H9 (cell line): Measurements from ENCODE around the gene LPXN. TPM values are rescaled to one million over a fixed set of nuclear protein-coding genes. Genes with fewer than 3 reads are reported as not detected.

Experiments used
- DNase-seq: peaks from one replicate; pipeline ENCODE4 v3.0.0-alpha.2; 2017
- H2AFZ ChIP-seq: one replicate; pipeline ENCODE4 v1.6.1; 2013; ENCODE audit warnings: mild to moderate bottlenecking, low read length, control low read depth, moderate library complexity
- H2AK5ac ChIP-seq: 2 replicates; pipeline ENCODE4 v1.6.1; 2013; ENCODE audit warnings: low read length, control low read depth, mixed read lengths; ENCODE audit not compliant: insufficient read length
- H2BK120ac ChIP-seq: one replicate; pipeline ENCODE4 v1.6.1; 2013; ENCODE audit warnings: low read depth, mild to moderate bottlenecking, low read length, control low read depth, inconsistent platforms; ENCODE audit not compliant: poor library complexity, severe bottlenecking
- H2BK12ac ChIP-seq: 2 replicates; pipeline ENCODE4 v1.6.1; 2013; ENCODE audit warnings: low read length, control low read depth, mixed read lengths, low read depth; ENCODE audit not compliant: insufficient read length
- H2BK15ac ChIP-seq: 2 replicates; pipeline ENCODE4 v1.6.1; 2013; ENCODE audit warnings: low read depth, low read length, control low read depth
- H2BK20ac ChIP-seq: one replicate; pipeline ENCODE4 v1.6.1; 2013; ENCODE audit warnings: low read depth, mild to moderate bottlenecking, low read length, control low read depth, inconsistent platforms; ENCODE audit not compliant: poor library complexity, severe bottlenecking
- H2BK5ac ChIP-seq: 2 replicates; pipeline ENCODE4 v1.6.1; 2013; ENCODE audit warnings: low read length, control low read depth, mixed read lengths; ENCODE audit not compliant: insufficient read length
- H3K14ac ChIP-seq: 2 replicates; pipeline ENCODE4 v1.6.1; 2013; ENCODE audit warnings: low read length, control low read depth; ENCODE audit not compliant: insufficient read depth
- H3K18ac ChIP-seq: 2 replicates; pipeline ENCODE4 v1.6.1; 2013; ENCODE audit warnings: low read depth, mild to moderate bottlenecking, mixed read lengths, low read length, control low read depth; ENCODE audit not compliant: insufficient read length
- H3K23ac ChIP-seq: 2 replicates; pipeline ENCODE4 v1.6.1; 2013; ENCODE audit warnings: low read length, control low read depth, mixed read lengths, low read depth; ENCODE audit not compliant: insufficient read length
- H3K23me2 ChIP-seq: 2 replicates; pipeline ENCODE4 v1.6.1; 2013; ENCODE audit warnings: low read depth, mild to moderate bottlenecking, mixed read lengths, low read length, control low read depth; ENCODE audit not compliant: insufficient read length, poor library complexity, severe bottlenecking
- H3K27ac ChIP-seq: 2 replicates; pipeline ENCODE4 v1.5.1; 2013; ENCODE audit warnings: low read length, control low read depth, mixed read lengths, low read depth; ENCODE audit not compliant: insufficient read length
- H3K27me3 ChIP-seq: 2 replicates; pipeline ENCODE4 v1.6.1; 2013; ENCODE audit warnings: low read length, control low read depth, inconsistent platforms; ENCODE audit not compliant: insufficient read depth
- H3K4ac ChIP-seq: 2 replicates; pipeline ENCODE4 v1.6.1; 2013; ENCODE audit warnings: low read depth, mild to moderate bottlenecking, control low read depth, inconsistent platforms, low read length, moderate library complexity
- H3K4me1 ChIP-seq: 2 replicates; pipeline ENCODE4 v1.6.1; 2013; ENCODE audit warnings: low read length, control low read depth, inconsistent platforms; ENCODE audit not compliant: insufficient read depth
- H3K4me2 ChIP-seq: 2 replicates; pipeline ENCODE4 v1.6.1; 2013; ENCODE audit warnings: low read length, control low read depth, mixed read lengths; ENCODE audit not compliant: insufficient read length, insufficient read depth
- H3K56ac ChIP-seq: 2 replicates; pipeline ENCODE4 v1.6.1; 2013; ENCODE audit warnings: low read depth, mild to moderate bottlenecking, mixed read lengths, low read length, control low read depth; ENCODE audit not compliant: insufficient read length
- H3K79me1 ChIP-seq: 2 replicates; pipeline ENCODE4 v1.6.1; 2013; ENCODE audit warnings: low read depth, mild to moderate bottlenecking, moderate library complexity, low read length, control low read depth, inconsistent platforms; ENCODE audit not compliant: insufficient read depth, poor library complexity, severe bottlenecking
- H3K79me2 ChIP-seq: 2 replicates; pipeline ENCODE4 v1.6.1; 2013; ENCODE audit warnings: low read length, control low read depth, inconsistent platforms; ENCODE audit not compliant: insufficient read depth
- H3K9ac ChIP-seq: 2 replicates; pipeline ENCODE4 v1.6.1; 2013; ENCODE audit warnings: low read length, control low read depth, mixed read lengths; ENCODE audit not compliant: insufficient read length; ENCODE audit errors: extremely low read depth
- H3K9me3 ChIP-seq: one replicate; pipeline ENCODE4 v1.6.1; 2013; ENCODE audit warnings: low read depth, low read length, inconsistent platforms; ENCODE audit not compliant: control insufficient read depth
- H3T11ph ChIP-seq: one replicate; pipeline ENCODE4 v1.6.1; 2013; ENCODE audit warnings: mild to moderate bottlenecking, low read length, control low read depth, inconsistent platforms
- H4K20me1 ChIP-seq: one replicate; pipeline ENCODE4 v1.6.1; 2013; ENCODE audit not compliant: control insufficient read depth, insufficient read length, insufficient read depth
- H4K5ac ChIP-seq: 2 replicates; pipeline ENCODE4 v1.6.1; 2013; ENCODE audit warnings: low read depth, mild to moderate bottlenecking, mixed read lengths, low read length, control low read depth; ENCODE audit not compliant: insufficient read length
- H4K8ac ChIP-seq: replicated peaks from 2 replicates; pipeline ENCODE4 v1.6.1; 2013; ENCODE audit warnings: low read length, control low read depth, mixed read lengths, low read depth; ENCODE audit not compliant: insufficient read length
- H4K91ac ChIP-seq: 2 replicates; pipeline ENCODE4 v1.6.1; 2013; ENCODE audit warnings: low read depth, mild to moderate bottlenecking, moderate library complexity, mixed read lengths, low read length, control low read depth; ENCODE audit not compliant: insufficient read length
- H3K27ac Mint-ChIP-seq, 3 experiments: 2 replicates in 2 of 3; 3 replicates in 1 of 3; pipeline ENCODE4 v1.8.0; 2020 to 2021; ENCODE audit warnings: mixed read lengths in 3 of 3, mild to moderate bottlenecking in 1 of 3, moderate library complexity in 1 of 3
- H3K27me3 Mint-ChIP-seq: 2 replicates; pipeline ENCODE4 v1.8.0; 2021; ENCODE audit warnings: low read depth, mild to moderate bottlenecking, moderate library complexity, mixed read lengths
- H3K36me3 Mint-ChIP-seq, 3 experiments: 2 replicates in 2 of 3; 3 replicates in 1 of 3; pipeline ENCODE4 v1.8.0; 2020 to 2021; ENCODE audit warnings: low read depth in 3 of 3, mixed read lengths in 3 of 3; ENCODE audit not compliant: insufficient read depth in 1 of 3
- H3K4me1 Mint-ChIP-seq, 2 experiments: 2 replicates each; pipeline ENCODE4 v1.8.0; 2020; ENCODE audit warnings: mixed read lengths in 2 of 2
- H3K4me3 Mint-ChIP-seq, 2 experiments: 2 replicates in 1 of 2; 3 replicates in 1 of 2; pipeline ENCODE4 v1.8.0; 2020 to 2021; ENCODE audit warnings: mild to moderate bottlenecking in 2 of 2, mixed read lengths in 2 of 2, moderate library complexity in 1 of 2
- H3K9me3 Mint-ChIP-seq, 2 experiments: 2 replicates in 1 of 2; 3 replicates in 1 of 2; pipeline ENCODE4 v1.8.0; 2020; ENCODE audit warnings: mild to moderate bottlenecking in 2 of 2, mixed read lengths in 2 of 2, moderate library complexity in 1 of 2
- WGBS: extraction: QIAGEN DNeasy Blood & Tissue Kit; methylation state at CpG from one replicate; pipeline ENCODE4 v1.1.7; 2013; ENCODE audit warnings: missing lambda C conversion rate, low lambda C conversion rate, mixed read lengths; ENCODE audit not compliant: insufficient read length; ENCODE audit errors: extremely low coverage; 5-methylcytosine and 5-hydroxymethylcytosine counted together
- total RNA-seq: library from RNA; stranded (reverse); gene quantifications from 2 replicates; pipeline ENCODE4 v1.2.1, GENCODE V29; 2021
- TF ChIP-seq, protein P1 (sequence below): fragments of 200-600 bp; sonication (generic); conservative IDR thresholded peaks from 3 replicates; pipeline ENCODE4 v1.8.0; 2021; ENCODE audit warnings: antibody characterized with exemption, mild to moderate bottlenecking

Gene LPXN
- total RNA-seq, 1 experiment from 2014 or later: 1.4 TPM

DNA sequence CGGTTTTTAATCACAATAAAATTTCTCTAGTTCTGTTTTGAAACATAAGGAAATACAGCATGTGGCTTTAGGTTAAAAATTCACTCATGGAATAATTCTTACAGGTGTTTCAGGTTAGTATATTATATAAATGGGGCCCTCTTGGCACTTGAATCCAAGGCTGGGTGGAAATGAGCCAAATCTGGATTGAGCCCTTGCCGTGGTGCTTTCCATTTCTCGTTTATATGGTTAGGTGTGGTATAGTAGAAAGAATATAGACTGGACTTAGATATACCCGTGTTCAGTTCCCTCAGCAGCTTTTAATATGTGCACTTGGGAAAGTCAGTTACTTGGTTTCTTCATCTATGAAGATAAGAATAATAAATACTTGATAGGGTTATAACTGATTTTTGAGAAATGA is 19.2 kb upstream of the LPXN start:
- H3K23me2 ChIP-seq: no peaks in the 10 kb centered on the region
- H3K56ac ChIP-seq: no peak overlapping the region
- no peak overlapping the region for H3K4ac ChIP-seq
- Mint-ChIP-seq H3K36me3 (peaks cover 6 to 15% (median 6%) of the 10 kb centered on the region in 3 experiments; a peak in 6 of 7 replicates), H3K4me3 (no peak overlapping the region), H3K4me1 (peaks cover 13 to 17% of the 10 kb centered on the region in 2 experiments), H3K27ac (no peak overlapping the region), H3K9me3 (no peaks in the 10 kb centered on the region; a peak in 1 of 5 replicates), H3K27me3 (no peaks in the 10 kb centered on the region)
- no peak overlapping the region for H3K14ac ChIP-seq
- no peak overlapping the region for H3K4me2 ChIP-seq
- TF ChIP-seq, protein P1, sequence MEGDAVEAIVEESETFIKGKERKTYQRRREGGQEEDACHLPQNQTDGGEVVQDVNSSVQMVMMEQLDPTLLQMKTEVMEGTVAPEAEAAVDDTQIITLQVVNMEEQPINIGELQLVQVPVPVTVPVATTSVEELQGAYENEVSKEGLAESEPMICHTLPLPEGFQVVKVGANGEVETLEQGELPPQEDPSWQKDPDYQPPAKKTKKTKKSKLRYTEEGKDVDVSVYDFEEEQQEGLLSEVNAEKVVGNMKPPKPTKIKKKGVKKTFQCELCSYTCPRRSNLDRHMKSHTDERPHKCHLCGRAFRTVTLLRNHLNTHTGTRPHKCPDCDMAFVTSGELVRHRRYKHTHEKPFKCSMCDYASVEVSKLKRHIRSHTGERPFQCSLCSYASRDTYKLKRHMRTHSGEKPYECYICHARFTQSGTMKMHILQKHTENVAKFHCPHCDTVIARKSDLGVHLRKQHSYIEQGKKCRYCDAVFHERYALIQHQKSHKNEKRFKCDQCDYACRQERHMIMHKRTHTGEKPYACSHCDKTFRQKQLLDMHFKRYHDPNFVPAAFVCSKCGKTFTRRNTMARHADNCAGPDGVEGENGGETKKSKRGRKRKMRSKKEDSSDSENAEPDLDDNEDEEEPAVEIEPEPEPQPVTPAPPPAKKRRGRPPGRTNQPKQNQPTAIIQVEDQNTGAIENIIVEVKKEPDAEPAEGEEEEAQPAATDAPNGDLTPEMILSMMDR: no peak
- no peak overlapping the region for H3K27ac ChIP-seq
- no peak overlapping the region for H3K23ac ChIP-seq
- H4K5ac ChIP-seq: no peak overlapping the region
- H2BK20ac ChIP-seq: no peak overlapping the region
- no peak overlapping the region for H2BK15ac ChIP-seq
- no peak overlapping the region for H2BK12ac ChIP-seq
- H3K9me3 ChIP-seq: no peaks in the 10 kb centered on the region
- no peak overlapping the region for H2BK120ac ChIP-seq
- no peaks in the 10 kb centered on the region for H3K27me3 ChIP-seq
- no peak overlapping the region for H2BK5ac ChIP-seq
- H4K8ac ChIP-seq: no peak overlapping the region
- H3K4me1 ChIP-seq: no peaks in the 10 kb centered on the region; the same call in 1 of the 2 replicates
- H3K79me2 ChIP-seq: peaks cover 4% of the 10 kb centered on the region; the same call in 1 of the 2 replicates
- no peaks in the 10 kb centered on the region for H4K20me1 ChIP-seq
- no peak overlapping the region for H2AK5ac ChIP-seq
- DNase-seq: no peak
- H4K91ac ChIP-seq: no peak overlapping the region
- no CpG with 5 or more reads among the region's 4 CpGs for WGBS
- H3K79me1 ChIP-seq: peaks cover 5% of the 10 kb centered on the region
- H3K18ac ChIP-seq: no peak overlapping the region
- no peak overlapping the region for H3T11ph ChIP-seq
- H3K9ac ChIP-seq: no peak overlapping the region
- H2AFZ ChIP-seq: no peak overlapping the region
